Stimulated activated naive B cell treated with anti-CD40 and anti-IgM and Interleukin-4, amounts not matched to agents 10 μg/mL and 1 μg/mL and 100 μg/mL, for 72 hours (primary cell): Measurements from ENCODE around the gene VAC14.

Experiments
- ATAC-seq, 2 donors: fragments of 150-1000 bp; cut with Tn5 transposase; replicated peaks; 2 replicates each; pipeline ENCODE4 v1.10.0; 2021; ENCODE audit warnings: moderate library complexity in 1 of 2
- DNase-seq: peaks from one replicate; pipeline ENCODE4 v3.0.0; 2021
- H3K27ac Mint-ChIP-seq: one replicate; pipeline ENCODE4 v1.8.0; 2022; ENCODE audit warnings: mild to moderate bottlenecking, mixed read lengths
- H3K27me3 Mint-ChIP-seq, 2 donors: one replicate each; pipeline ENCODE4 v1.8.0; 2022; ENCODE audit warnings: mixed read lengths in 2 of 2
- H3K36me3 Mint-ChIP-seq, 2 donors: one replicate each; pipeline ENCODE4 v1.8.0; 2022; ENCODE audit warnings: mixed read lengths in 2 of 2, mild to moderate bottlenecking in 1 of 2
- H3K4me1 Mint-ChIP-seq, 2 donors: one replicate each; pipeline ENCODE4 v1.8.0; 2022; ENCODE audit warnings: mixed read lengths in 2 of 2, mild to moderate bottlenecking in 1 of 2
- H3K4me3 Mint-ChIP-seq, 2 donors: one replicate each; pipeline ENCODE4 v1.8.0; 2022; ENCODE audit warnings: mild to moderate bottlenecking in 2 of 2, mixed read lengths in 2 of 2, moderate library complexity in 1 of 2
- H3K9me3 Mint-ChIP-seq, 2 donors: one replicate each; pipeline ENCODE4 v1.8.0; 2022; ENCODE audit warnings: mixed read lengths in 2 of 2, mild to moderate bottlenecking in 1 of 2

The VAC14 gene

DNA sequence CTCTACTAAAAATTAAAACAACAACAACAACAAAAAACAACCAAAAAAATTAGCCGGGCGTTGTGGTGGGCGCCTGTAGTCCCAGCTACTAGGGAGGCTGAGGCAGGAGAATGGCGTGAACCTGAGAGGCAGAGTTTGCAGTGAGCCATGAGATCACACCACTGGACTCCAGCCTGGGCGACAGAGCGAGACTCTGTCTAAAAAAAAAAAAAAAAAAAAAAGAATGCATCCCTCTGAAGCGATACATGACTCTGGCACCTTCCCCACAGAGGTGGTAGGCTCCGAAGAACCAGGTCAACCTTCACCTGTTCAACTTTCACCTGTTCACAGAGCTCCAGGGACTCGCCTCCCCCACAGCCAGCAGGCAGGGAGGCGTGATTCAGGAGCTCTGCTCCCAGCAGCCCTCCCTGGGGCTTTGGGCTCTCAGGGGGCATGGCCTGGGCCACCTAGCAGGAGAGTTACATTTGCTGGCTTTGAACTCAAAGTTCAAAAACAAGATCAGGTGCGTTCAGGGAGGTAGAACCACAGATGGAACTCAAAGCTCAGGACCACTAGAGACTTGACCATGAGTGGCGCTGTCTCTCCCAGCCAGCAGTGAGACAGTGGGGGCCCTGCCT lies 5.6 kb downstream of the VAC14 start:
- peaks cover 29 to 83% of the 10 kb centered on the region in 2 donors for H3K4me1 Mint-ChIP-seq
- no peak overlapping the region for H3K4me3 Mint-ChIP-seq
- no peaks in the 10 kb centered on the region for H3K9me3 Mint-ChIP-seq
- no peaks in the 10 kb centered on the region for H3K27me3 Mint-ChIP-seq
- DNase-seq (no peak), ATAC-seq (no peak)
- H3K27ac Mint-ChIP-seq, result no peak overlapping the region
- H3K36me3 Mint-ChIP-seq, result peaks cover 9 to 23% of the 10 kb centered on the region in 2 donors

GRCh38 chr16:70793851-70794502 lies 7.0 kb downstream of the VAC14 start:
- ATAC-seq (no peak), DNase-seq (no peak)
- Mint-ChIP-seq H3K27ac (no peak overlapping the region), H3K4me3 (no peak overlapping the region), H3K36me3 (peaks cover 9 to 29% of the 10 kb centered on the region in 2 donors), H3K4me1 (peaks cover 26 to 73% of the 10 kb centered on the region in 2 donors), H3K9me3 (no peaks in the 10 kb centered on the region), H3K27me3 (no peaks in the 10 kb centered on the region)

GRCh38 chr16:70790815-70791214 lies 10.1 kb downstream of the VAC14 start:
- Mint-ChIP-seq H3K27me3 (no peaks in the 10 kb centered on the region), H3K9me3 (no peaks in the 10 kb centered on the region), H3K4me3 (no peak overlapping the region), H3K36me3 (peaks cover 16 to 40% of the 10 kb centered on the region in 2 donors), H3K27ac (no peak overlapping the region), H3K4me1 (peaks cover 27 to 74% of the 10 kb centered on the region in 2 donors)
- DNase-seq (no peak), ATAC-seq (no peak)

DNA sequence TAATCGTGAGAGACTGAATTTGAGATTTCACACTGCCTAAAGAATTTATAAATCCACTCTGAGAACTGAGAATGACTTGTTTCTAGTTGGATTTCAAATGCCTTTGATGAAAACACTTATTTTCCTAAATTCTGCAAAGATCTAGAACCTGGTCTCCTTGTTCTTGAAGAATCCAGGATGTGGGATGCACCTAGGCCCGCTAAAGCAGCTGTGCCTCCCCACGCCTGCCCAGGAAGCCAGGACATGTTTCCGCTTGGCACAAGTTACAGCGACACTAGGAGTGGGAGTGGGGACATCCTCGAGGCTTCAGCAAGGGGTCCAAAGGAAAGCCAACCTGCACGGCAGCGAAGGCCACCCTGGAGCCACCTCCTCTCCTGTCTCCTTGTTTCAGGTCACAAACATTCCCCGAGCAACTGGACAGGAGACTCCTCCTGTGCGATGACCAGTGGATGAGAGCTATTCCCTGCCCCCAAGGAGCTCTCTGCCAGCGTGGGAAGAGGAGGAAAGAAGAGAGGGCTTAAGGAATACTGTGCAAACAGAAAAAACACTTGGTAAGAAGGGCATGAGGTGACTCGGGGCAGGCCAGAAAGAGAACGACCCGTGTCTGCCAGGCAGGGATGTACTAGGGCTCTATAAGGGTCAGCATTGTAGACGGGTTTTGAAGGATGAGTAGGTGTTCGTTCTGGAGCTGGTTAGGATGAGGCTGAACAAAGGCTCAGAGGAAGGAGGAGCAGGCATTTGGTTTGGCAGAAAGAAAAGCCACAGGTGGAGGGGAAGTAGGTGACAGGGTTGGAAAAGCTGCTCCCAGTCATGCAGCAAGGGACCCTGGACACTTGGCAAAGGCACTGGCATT lies 11.1 kb downstream of the VAC14 start:
- Mint-ChIP-seq H3K4me3 (no peak overlapping the region), H3K36me3 (peaks cover 24 to 47% of the 10 kb centered on the region in 2 donors), H3K27ac (no peak overlapping the region), H3K27me3 (no peaks in the 10 kb centered on the region), H3K9me3 (no peaks in the 10 kb centered on the region), H3K4me1 (peaks cover 27 to 64% of the 10 kb centered on the region in 2 donors)
- ATAC-seq (no peak), DNase-seq (no peak)

DNA sequence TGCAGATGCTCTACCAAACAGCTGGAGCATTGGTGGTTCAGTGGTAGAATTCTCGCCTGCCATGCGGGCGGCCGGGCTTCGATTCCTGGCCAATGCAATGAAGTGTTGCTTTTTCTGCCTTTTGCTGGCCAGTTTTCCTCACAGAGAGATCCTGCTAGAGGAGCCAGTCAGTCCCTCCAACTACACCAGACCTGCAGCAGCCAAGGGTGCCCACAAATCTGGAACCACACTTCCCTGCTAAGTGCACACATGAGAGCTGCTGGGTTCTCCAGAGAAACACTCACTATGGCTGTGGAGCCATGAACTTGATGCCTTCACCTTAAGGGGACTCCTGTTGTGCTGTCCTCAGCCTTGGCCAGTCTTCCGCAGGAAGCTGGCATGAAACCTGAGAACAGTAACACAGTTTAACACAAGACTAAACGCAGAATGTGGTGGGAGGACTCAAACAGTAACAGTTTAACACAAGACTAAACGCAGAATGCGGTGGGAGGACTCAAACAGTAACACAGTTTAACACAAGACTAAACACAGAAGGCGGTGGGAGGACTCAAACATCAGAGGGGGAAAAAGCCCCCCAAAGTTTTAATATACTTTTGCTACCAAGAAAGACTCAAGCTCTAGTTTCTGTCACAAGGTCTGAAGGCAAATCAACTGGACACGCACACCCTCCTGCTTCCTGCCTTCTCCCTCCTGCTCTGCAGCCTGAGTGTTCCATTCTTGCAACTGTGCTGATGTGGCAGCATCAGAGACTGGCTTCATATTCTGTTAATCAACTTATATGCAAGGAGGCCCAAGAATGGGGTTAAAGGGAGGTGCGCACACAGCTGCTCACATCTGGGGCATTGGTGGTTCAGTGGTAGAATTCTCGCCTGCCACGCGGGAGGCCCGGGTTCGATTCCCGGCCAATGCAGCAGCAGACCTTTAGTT lies 12.0 kb downstream of the VAC14 start:
- no peak overlapping the region for H3K4me3 Mint-ChIP-seq
- peaks cover 31 to 56% of the 10 kb centered on the region in 2 donors for H3K36me3 Mint-ChIP-seq
- ATAC-seq (no peak), DNase-seq (no peak)
- no peaks in the 10 kb centered on the region for H3K9me3 Mint-ChIP-seq
- peaks cover 25 to 58% of the 10 kb centered on the region in 2 donors for H3K4me1 Mint-ChIP-seq
- H3K27me3 Mint-ChIP-seq, result no peaks in the 10 kb centered on the region
- no peak overlapping the region for H3K27ac Mint-ChIP-seq

GRCh38 chr16:70786020-70786755 lies 14.8 kb downstream of the VAC14 start:
- H3K4me3 Mint-ChIP-seq, result no peak overlapping the region
- no peak for ATAC-seq
- H3K4me1 Mint-ChIP-seq, result peaks cover 15 to 31% of the 10 kb centered on the region in 2 donors
- H3K36me3 Mint-ChIP-seq, result peaks cover 57 to 79% of the 10 kb centered on the region in 2 donors
- H3K9me3 Mint-ChIP-seq, result no peaks in the 10 kb centered on the region
- no peak for DNase-seq
- no peaks in the 10 kb centered on the region for H3K27me3 Mint-ChIP-seq
- H3K27ac Mint-ChIP-seq, result no peak overlapping the region

DNA sequence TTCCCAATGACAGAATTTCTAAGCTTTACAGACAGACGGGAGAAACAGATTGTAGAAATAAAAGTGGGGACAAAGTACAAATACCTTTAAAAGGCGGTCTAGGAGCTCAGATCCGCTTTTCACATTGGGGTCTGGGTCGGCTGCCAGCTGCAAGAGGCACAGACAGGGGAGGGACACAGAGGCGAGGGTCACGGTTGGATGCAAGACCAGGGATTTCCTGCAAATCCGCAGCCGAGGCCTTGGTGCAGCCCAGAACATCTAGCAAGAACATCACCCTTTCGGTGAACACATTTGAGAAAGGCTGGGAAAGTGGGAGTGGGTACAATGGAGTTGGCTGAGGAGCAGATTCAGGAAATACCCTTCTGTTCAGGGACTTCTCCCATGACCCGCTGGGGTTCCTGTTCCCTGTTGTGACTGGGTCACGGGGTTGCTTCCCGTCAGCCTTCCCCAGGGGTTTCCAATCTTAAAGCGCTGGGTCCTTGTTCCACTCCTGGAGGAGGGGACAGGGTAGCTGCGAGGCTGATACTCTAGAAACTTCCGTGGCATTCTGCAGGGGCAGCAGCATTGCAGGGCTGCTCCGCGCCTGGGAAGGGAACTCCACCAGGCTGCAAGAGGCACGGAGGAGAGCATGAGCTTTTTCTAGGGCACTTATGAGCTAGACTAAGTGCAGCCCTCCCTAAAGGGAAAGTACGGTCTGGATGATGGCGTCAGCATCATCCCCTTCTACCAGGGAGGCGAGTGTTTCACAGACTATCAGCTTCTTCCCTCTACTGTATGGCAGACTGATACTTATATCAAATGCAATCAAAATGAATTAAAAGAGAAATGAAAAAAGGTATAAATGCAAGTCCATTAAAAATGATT lies 16.0 kb downstream of the VAC14 start:
- H3K27me3 Mint-ChIP-seq, result no peaks in the 10 kb centered on the region

GRCh38 chr16:70782237-70782636 lies 18.7 kb downstream of the VAC14 start:
- no peaks in the 10 kb centered on the region for H3K27me3 Mint-ChIP-seq
- H3K36me3 Mint-ChIP-seq, result peaks cover 69 to 83% of the 10 kb centered on the region in 2 donors
- H3K27ac Mint-ChIP-seq, result no peak overlapping the region

More for the DNA sequence above, 16.0 kb downstream of the VAC14 start:
- Mint-ChIP-seq H3K4me3 (no peak overlapping the region), H3K36me3 (peaks cover 59 to 84% of the 10 kb centered on the region in 2 donors), H3K4me1 (peaks cover 6 to 19% of the 10 kb centered on the region in 2 donors), H3K9me3 (no peaks in the 10 kb centered on the region), H3K27ac (no peak overlapping the region)
- ATAC-seq (no peak), DNase-seq (no peak)

GRCh38 chr16:70781800-70782199 lies 19.2 kb downstream of the VAC14 start:
- H3K36me3 Mint-ChIP-seq, result peaks cover 69 to 80% of the 10 kb centered on the region in 2 donors
- no peaks in the 10 kb centered on the region for H3K9me3 Mint-ChIP-seq
- peaks cover 3 to 8% of the 10 kb centered on the region in 2 donors for H3K4me1 Mint-ChIP-seq
- DNase-seq (no peak), ATAC-seq (no peak)
- H3K27me3 Mint-ChIP-seq, result no peaks in the 10 kb centered on the region
- H3K4me3 Mint-ChIP-seq, result no peak overlapping the region
- no peak overlapping the region for H3K27ac Mint-ChIP-seq

More at GRCh38 chr16:70782237-70782636, 18.7 kb downstream of the VAC14 start:
- H3K4me3 Mint-ChIP-seq, result no peak overlapping the region
- H3K4me1 Mint-ChIP-seq, result peaks cover 4 to 12% of the 10 kb centered on the region in 2 donors
- no peaks in the 10 kb centered on the region for H3K9me3 Mint-ChIP-seq
- DNase-seq, result no peak
- no peak for ATAC-seq

DNA sequence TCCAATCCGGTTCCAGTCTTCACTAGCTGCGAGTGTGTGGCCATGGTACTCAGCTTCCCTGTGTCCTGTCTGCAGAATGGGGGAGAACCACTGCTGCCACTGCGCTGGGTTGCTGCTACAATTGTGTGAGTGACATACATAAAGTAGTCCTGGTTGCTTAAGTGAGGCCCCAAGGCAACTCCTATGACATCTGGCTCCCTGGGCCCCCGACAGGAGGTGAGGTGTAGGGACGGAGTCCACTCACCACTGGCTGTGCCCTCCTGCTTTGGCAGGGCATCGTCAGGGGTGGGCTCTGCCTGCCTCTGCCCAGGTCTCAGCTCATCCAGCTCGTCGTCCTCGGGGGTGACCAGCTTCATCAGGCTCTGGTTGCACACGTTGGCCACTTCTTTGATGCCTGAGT lies 20.4 kb downstream of the VAC14 start:
- Mint-ChIP-seq H3K27ac (no peak overlapping the region), H3K9me3 (no peaks in the 10 kb centered on the region), H3K4me3 (no peak overlapping the region), H3K36me3 (peaks cover 62 to 71% of the 10 kb centered on the region in 2 donors), H3K27me3 (no peaks in the 10 kb centered on the region), H3K4me1 (no peaks in the 10 kb centered on the region)
- no peak for ATAC-seq
- DNase-seq, result no peak

- no peaks in the 10 kb centered on the region for H3K4me1 Mint-ChIP-seq
- DNase-seq (no peak), ATAC-seq (no peak)
- H3K36me3 Mint-ChIP-seq, result peaks cover 56 to 66% of the 10 kb centered on the region in 2 donors
- no peaks in the 10 kb centered on the region for H3K9me3 Mint-ChIP-seq
- H3K4me3 Mint-ChIP-seq, result no peak overlapping the region
- no peaks in the 10 kb centered on the region for H3K27me3 Mint-ChIP-seq
- H3K27ac Mint-ChIP-seq, result no peak overlapping the region
Measured at GRCh38 chr16:70779361-70779760, 21.6 kb downstream of the VAC14 start.

DNA sequence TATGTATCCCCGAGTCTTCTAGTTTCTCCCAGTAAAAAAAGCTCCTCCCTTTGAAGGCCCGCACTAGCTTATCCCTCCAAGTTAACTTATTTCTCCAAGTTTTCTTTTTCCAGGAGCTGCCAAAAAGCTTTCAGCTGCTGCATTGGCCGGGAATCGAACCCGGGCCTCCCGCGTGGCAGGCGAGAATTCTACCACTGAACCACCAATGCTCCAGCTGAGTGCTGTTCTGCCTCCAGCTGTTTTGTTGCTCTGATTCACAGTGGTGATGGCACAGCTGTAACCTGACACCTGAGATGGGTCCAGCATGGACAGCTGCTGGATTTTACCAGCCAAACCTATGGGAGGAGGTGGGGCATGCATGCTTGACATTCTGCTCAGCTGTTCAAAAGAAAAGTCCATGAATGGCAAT lies 22.1 kb downstream of the VAC14 start:
- Mint-ChIP-seq H3K9me3 (no peaks in the 10 kb centered on the region), H3K27ac (no peak overlapping the region), H3K4me1 (no peaks in the 10 kb centered on the region), H3K36me3 (peaks cover 56 to 66% of the 10 kb centered on the region in 2 donors), H3K4me3 (no peak overlapping the region), H3K27me3 (no peaks in the 10 kb centered on the region)
- no peak for DNase-seq
- ATAC-seq, result no peak
